ACC112 (cell line): ENCODE measurements around the gene REM1.
A peak's percentile ranks its signal among the peaks of the same experiment; 100 is the strongest.
"Not testable (repeated sequence)": the region's sequence is repeated elsewhere in the genome, so short reads cannot be mapped to it uniquely, and the experiment has no call there.

Experiments used
- H2AFZ ChIP-seq: fragments of 200-600 bp; sonication (generic); one replicate; pipeline ENCODE4 v1.6.0; 2017; ENCODE audit warnings: antibody characterized with exemption, low read length; ENCODE audit not compliant: unreplicated experiment
- H3K27ac ChIP-seq: fragments of 200-600 bp; sonication (generic); 2 replicates; pipeline ENCODE4 v1.5.1; 2014; ENCODE audit warnings: low read depth, mild to moderate bottlenecking, antibody characterized with exemption, low read length, moderate library complexity
- H3K27me3 ChIP-seq: fragments of 200-600 bp; sonication (generic); 2 replicates; pipeline ENCODE4 v1.6.1; 2014; ENCODE audit warnings: mild to moderate bottlenecking, antibody characterized with exemption, low read length, moderate library complexity, mixed read lengths; ENCODE audit not compliant: insufficient read depth
- H3K36me3 ChIP-seq: fragments of 200-600 bp; sonication (generic); 2 replicates; pipeline ENCODE4 v1.6.1; 2016; ENCODE audit warnings: mild to moderate bottlenecking, antibody characterized with exemption, low read length, moderate library complexity, mixed read lengths; ENCODE audit not compliant: insufficient read depth
- H3K4me1 ChIP-seq: fragments of 200-600 bp; sonication (generic); one replicate; pipeline ENCODE4 v1.6.1; 2016; ENCODE audit warnings: low read length, mixed read lengths; ENCODE audit not compliant: insufficient read depth, unreplicated experiment, control insufficient read depth
- H3K4me3 ChIP-seq: fragments of 200-600 bp; sonication (generic); 2 replicates; pipeline ENCODE4 v1.5.1; 2014; ENCODE audit warnings: mild to moderate bottlenecking, low read depth, low read length
- H3K79me2 ChIP-seq: fragments of 200-600 bp; sonication (generic); one replicate; pipeline ENCODE4 v1.6.0; 2016; ENCODE audit warnings: low read length; ENCODE audit not compliant: control insufficient read depth, unreplicated experiment, insufficient read depth

REM1 gene

GRCh38 chr20:31454361-31454760 is 20.7 kb upstream of the REM1 start:
- Histone ChIP-seq H3K4me1 (no peaks in the 10 kb centered on the region), H3K27me3 (no peaks in the 10 kb centered on the region), H3K4me3 (no peak overlapping the region), H2AFZ (no peak overlapping the region), H3K27ac (no peak overlapping the region), H3K36me3 (no peaks in the 10 kb centered on the region), H3K79me2 (no peaks in the 10 kb centered on the region)

- not testable (repeated sequence) for H3K27ac ChIP-seq, H3K79me2 ChIP-seq, H3K36me3 ChIP-seq, H2AFZ ChIP-seq, H3K4me3 ChIP-seq, H3K27me3 ChIP-seq
- peaks cover 14% of the 10 kb centered on the region for H3K4me1 ChIP-seq
Observed at GRCh38 chr20:31470946-31471345, 4.1 kb upstream of the REM1 start.

GRCh38 chr20:31472395-31473330 is 2.4 kb upstream of the REM1 start:
- Histone ChIP-seq H3K27me3 (0 out of 2 replicates have a peak, but pooled peaks cover 6% of the 10 kb centered on the region), H3K4me1 (peaks cover 28% of the 10 kb centered on the region), H3K36me3 (no peaks in the 10 kb centered on the region), H3K4me3 (no peak overlapping the region), H3K79me2 (no peaks in the 10 kb centered on the region), H2AFZ (no peak overlapping the region), H3K27ac (no peak overlapping the region)

DNA sequence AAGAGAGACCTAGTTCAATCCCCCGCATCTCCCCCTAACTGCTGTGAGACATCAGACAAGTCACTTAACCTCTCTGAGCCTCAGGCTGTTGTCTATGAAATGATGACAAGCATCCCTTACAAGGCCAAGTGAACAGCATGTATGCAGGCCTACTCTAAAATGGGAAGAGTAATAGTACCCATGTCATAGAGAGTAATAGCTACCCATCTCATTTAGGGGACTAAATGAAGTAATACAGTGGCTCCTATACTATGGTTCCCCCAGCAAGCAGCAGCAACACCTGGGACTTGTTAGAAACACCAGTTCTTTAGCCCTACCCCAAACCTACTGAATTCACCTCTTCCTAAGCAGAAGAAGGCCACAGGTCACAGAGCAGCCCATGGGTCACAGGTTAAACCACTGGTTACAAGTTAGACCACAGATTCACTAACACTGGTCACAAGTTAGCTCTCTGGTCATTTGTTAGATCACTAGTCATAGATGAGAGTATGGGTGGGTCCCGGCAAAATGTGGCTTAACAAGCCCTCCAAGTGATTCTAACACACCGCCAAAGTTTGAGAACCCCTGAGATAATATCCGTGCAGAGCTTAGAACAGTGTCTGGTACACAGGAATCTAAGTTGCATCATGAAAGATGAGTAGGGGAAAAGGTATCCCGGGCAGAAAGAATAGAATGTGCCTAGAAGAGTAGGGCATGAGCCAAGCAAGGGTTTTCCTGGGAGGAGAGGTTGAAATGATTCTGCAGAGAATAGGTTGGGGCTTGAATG is 1.6 kb upstream of the REM1 start:
- Histone ChIP-seq H3K36me3 (no peaks in the 10 kb centered on the region), H3K27me3 (0 out of 2 replicates have a peak, but pooled peaks cover 6% of the 10 kb centered on the region), H3K4me1 (peaks cover 28% of the 10 kb centered on the region), H3K4me3 (no peak overlapping the region), H3K79me2 (no peaks in the 10 kb centered on the region), H2AFZ (no peak overlapping the region), H3K27ac (no peak overlapping the region)

DNA sequence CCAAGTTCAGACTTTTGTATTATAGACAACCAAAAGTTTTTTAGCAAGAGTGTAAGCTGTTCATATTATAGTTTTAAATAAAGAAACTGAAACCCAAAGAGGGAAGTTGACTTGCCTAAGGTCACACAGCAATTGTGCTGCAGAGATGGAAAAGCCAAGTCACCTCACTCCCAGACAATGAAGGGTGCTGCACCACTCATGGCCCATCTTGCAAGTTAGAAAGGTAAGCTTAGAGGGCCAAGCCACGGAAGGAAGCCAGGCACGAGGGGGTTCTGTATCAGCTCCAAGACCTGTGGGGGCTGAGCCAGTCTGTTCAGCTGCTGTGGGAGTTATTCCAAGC is 1.0 kb upstream of the REM1 start:
- Histone ChIP-seq H3K36me3 (no peaks in the 10 kb centered on the region), H2AFZ (no peak overlapping the region), H3K27ac (no peak overlapping the region), H3K4me1 (peaks cover 28% of the 10 kb centered on the region), H3K79me2 (no peaks in the 10 kb centered on the region), H3K4me3 (no peak overlapping the region), H3K27me3 (0 out of 2 replicates have a peak, but pooled peaks cover 6% of the 10 kb centered on the region)

GRCh38 chr20:31475472-31476293 is 595 bp downstream of the REM1 start:
- Histone ChIP-seq H3K4me1 (peaks cover 28% of the 10 kb centered on the region), H3K27ac (no peak overlapping the region), H3K27me3 (0 out of 2 replicates have a peak, but pooled peaks cover 6% of the 10 kb centered on the region), H2AFZ (peak overlapping the region; percentile 44), H3K79me2 (no peaks in the 10 kb centered on the region), H3K4me3 (peak overlapping the region; percentile 71), H3K36me3 (no peaks in the 10 kb centered on the region)

GRCh38 chr20:31476294-31476585 is 1.2 kb downstream of the REM1 start:
- H3K79me2 ChIP-seq = no peaks in the 10 kb centered on the region
- no peak overlapping the region for H3K27ac ChIP-seq
- no peak overlapping the region for H2AFZ ChIP-seq
- H3K4me1 ChIP-seq = peaks cover 28% of the 10 kb centered on the region
- no peak overlapping the region for H3K4me3 ChIP-seq
- 0 out of 2 replicates have a peak, but pooled peaks cover 6% of the 10 kb centered on the region for H3K27me3 ChIP-seq
- no peaks in the 10 kb centered on the region for H3K36me3 ChIP-seq

DNA sequence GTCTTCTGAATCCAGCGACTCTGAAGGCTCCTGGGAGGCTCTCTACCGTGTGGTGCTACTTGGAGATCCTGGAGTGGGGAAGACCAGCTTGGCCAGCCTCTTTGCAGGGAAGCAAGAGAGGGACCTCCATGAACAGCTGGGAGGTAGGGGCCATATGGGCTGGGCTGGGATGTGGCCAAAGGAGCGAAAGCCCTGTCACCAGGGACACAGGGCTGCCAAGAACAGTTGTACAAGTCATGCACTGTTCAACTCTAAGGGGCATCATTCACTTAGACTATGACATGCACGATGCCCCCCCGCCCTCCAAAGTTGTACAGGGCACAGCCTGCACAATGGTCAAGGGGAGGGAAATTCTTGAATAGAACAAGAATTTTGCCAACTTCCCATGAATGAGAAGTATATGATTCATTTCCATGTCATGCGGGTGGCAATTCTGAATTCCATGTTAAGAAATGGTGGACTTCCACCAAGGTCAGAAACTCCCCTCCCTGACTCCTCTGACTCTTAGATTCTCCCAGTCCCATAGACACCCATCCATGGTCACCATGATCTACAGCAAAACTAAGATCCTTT is 1.6 kb downstream of the REM1 start:
- Histone ChIP-seq H3K36me3 (no peaks in the 10 kb centered on the region), H3K4me1 (peaks cover 28% of the 10 kb centered on the region), H3K79me2 (no peaks in the 10 kb centered on the region), H3K27ac (no peak overlapping the region), H3K27me3 (0 out of 2 replicates have a peak, but pooled peaks cover 6% of the 10 kb centered on the region), H2AFZ (no peak overlapping the region), H3K4me3 (no peak overlapping the region)

GRCh38 chr20:31484001-31484400 is 8.9 kb downstream of the REM1 start:
- no peak overlapping the region for H3K4me3 ChIP-seq
- H3K4me1 ChIP-seq = peaks cover 9% of the 10 kb centered on the region
- peaks cover 5% of the 10 kb centered on the region; the same call in 1 of the 2 replicates for H3K27me3 ChIP-seq
- no peaks in the 10 kb centered on the region for H3K36me3 ChIP-seq
- no peak overlapping the region for H3K27ac ChIP-seq
- no peaks in the 10 kb centered on the region for H3K79me2 ChIP-seq
- H2AFZ ChIP-seq = no peak overlapping the region
